ENCODE data around the gene MRPL21. TPM values are rescaled to one million over a fixed set of nuclear protein-coding genes. Genes with fewer than 3 reads are reported as not detected.

Gene MRPL21
- total RNA-seq, 1 experiment from 2014 or later = 82.3 TPM

- 0 out of 2 replicates have a peak, but pooled peaks have one; percentile 57 for TF ChIP-seq E2F1 (CRISPR knock-in tag; IDR thresholded peaks at IDR 0.05)
- TF ChIP-seq MYBL2 (CRISPR knock-in tag; IDR thresholded peaks at IDR 0.05) = peak; percentile 95
- peak; percentile 80 for TF ChIP-seq ZNF281 (CRISPR knock-in tag; IDR thresholded peaks at IDR 0.05)
- no peak for TF ChIP-seq MLX (CRISPR knock-in tag; IDR thresholded peaks at IDR 0.05)
- no peak for TF ChIP-seq ERG (CRISPR knock-in tag; IDR thresholded peaks at IDR 0.05)
- peak; percentile 51; the same call in 1 of the 2 replicates for TF ChIP-seq ATF3 (CRISPR knock-in tag; conservative IDR thresholded peaks at IDR 0.05)
- 0 out of 2 replicates have a peak, but pooled peaks have one; percentile 23 for TF ChIP-seq NFATC4 (CRISPR knock-in tag; IDR thresholded peaks at IDR 0.05)
- TF ChIP-seq PREB (CRISPR knock-in tag; IDR thresholded peaks at IDR 0.05; ENCODE audit: borderline replicate concordance) = no peak
- no peak for TF ChIP-seq ZNF423 (CRISPR knock-in tag; IDR thresholded peaks at IDR 0.05)
- no peak for TF ChIP-seq ZNF396 (CRISPR knock-in tag; IDR thresholded peaks at IDR 0.05; ENCODE audit: borderline replicate concordance)
- peak; percentile 56; the same call in 1 of the 2 replicates for TF ChIP-seq USF2 (CRISPR knock-in tag; IDR thresholded peaks at IDR 0.05)
- 0 out of 2 replicates have a peak, but pooled peaks have one; percentile 36 for TF ChIP-seq PRDM15 (CRISPR knock-in tag; IDR thresholded peaks at IDR 0.05)
- no peak for TF ChIP-seq ELF4 (CRISPR knock-in tag; IDR thresholded peaks at IDR 0.05; ENCODE audit: low read depth)
- no peak for TF ChIP-seq CTCF (IDR thresholded peaks at IDR 0.05)
- peak; percentile 89 for TF ChIP-seq E2F5 (CRISPR knock-in tag; IDR thresholded peaks at IDR 0.05)
Measured at GRCh38 chr11:68903288-68904247, at the start of gene MRPL21, which contains the start of gene IGHMBP2 (continued).
